Dermis microvascular lymphatic vessel endothelial cell (primary cell): ENCODE measurements around the gene TTC7B. TPM values are rescaled to one million over a fixed set of nuclear protein-coding genes. Genes with fewer than 3 reads are reported as not detected.

ENCODE experiments used
- DNase-seq, 2 donors: peaks; one replicate each; pipeline versions ENCODE4 v3.0.0 to v3.0.0-alpha.2; 2010; ENCODE audit warnings: low read depth in 2 of 2
- total RNA-seq: library from RNA; depleted of rRNA; stranded (reverse); fragments of >200 nt; gene quantifications from 2 replicates; pipeline ENCODE4 v1.2.1, GENCODE V29; 2014

TTC7B gene
- total RNA-seq, 1 donor from 2014 or later, result 13.9 TPM

DNA sequence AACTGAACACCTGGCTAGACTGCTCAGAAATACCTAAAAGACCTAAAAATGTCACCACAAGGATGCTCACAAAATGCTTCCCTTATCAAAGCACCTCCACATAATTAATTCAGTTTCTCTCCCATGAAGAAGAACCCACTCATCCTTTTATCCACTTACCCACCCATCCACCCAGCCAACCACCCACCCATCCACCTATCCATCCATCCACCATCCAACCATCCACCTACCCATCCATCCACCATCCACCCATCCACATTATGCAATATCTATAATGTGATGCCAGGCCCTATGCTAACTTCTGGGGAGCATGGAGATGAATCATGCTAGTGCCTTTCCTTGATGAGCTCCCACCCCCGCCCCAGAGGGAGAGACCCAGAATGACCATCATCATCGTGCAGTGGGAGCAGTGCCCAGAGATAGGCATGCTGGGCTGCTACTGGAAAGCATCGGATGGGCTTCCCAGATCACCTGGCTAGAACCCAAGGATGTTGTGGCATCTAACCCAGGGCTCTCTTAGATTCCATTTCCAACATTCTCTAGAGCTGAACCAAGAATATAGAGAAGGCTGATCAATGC, 166.6 kb downstream of the TTC7B start:
- DNase-seq, result no peak

DNA sequence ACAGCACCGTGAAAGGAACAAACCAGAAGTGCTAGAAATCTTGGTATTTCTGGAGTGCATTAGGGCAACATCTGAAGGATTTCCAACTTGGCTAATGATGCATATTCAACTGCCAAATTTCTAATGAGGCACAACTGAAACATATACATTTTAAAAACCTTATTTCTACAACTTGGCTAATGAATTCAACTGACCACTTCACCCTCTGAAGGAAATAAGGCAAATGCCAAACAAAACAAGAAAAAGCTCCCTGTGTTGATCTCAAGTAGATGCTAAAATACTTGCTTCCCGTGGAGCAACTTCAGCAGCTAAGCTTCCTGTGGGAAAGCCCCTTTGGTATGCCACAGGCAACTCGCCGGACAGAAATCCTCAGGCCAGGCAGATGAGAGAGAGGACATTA, 167.1 kb downstream of the TTC7B start:
- DNase-seq, result peak in 1 of 2 donors; percentile 64

DNA sequence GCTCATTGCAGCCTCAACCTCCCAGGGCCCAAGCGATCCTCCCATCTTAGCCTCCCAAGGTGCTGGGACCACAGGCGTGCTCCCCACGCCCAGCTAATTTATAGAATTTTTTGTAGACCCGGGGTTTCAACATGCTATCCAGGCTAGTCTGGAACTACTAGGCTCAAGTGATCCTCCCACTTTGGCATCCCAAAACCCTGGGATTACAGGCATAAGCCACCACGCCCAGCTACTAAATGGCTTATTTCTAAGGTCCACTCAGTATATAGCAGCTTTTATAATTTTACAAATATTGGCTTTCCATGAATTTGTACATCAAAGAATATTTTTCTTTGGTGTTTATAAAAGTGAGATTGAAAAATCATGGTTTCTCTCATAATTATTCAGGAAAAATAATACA, 167.8 kb downstream of the TTC7B start:
- DNase-seq, result no peak

DNA sequence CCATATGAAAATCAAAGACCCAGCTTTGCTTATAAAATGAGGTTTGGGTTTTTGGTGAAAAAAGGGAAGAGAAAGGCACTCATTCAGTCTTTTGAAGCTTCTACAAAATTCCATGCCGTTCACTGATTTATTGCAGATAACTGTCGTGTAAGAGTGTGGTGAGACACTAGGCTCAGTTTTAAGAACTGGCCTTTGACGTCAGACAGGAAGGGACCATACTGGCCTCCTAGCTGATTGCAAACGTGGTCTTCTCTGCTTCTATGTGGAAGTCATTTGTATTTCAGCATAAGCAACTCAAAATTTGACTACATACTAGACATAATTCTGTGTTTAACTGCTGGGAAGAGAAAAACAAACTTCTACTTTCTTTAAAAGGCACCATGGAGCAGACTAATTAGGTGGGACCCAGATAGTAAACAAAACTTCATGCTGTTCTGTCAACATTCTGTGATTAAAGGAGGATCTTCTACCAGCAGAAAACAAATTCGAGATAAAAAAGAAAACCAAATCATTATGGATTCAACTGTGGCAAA, 168.7 kb downstream of the TTC7B start:
- no peak for DNase-seq

DNA sequence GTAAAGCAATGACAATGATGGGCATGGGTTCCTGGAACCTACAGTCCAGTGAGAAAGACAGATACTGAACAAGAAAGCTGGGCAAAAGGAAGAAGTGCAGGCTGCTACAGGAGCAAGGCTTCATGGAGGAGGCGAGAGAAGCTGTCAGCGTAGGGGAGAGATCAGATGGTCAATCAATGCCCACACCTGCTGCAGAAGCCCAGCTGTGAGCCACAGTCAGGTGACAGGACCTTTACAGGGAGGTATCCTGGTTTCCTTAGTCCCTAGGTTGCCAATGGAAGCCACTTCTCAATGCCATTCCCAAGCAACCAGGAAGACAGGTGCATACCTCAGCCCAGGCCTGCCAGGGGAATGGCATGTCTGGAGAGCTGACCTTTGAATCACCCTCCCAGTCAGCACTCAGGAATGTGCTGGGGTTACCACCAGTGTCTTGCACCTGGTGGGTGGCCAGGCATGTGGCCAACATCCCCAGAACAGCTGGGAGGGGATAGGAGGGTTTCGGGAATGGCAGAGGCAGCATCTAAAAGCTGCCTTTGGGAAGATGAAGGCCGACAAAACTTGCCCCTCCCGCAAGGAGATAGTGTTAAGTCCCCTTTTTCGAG, 170.3 kb downstream of the TTC7B start:
- DNase-seq, result peak in 1 of 2 donors; percentile 24

DNA sequence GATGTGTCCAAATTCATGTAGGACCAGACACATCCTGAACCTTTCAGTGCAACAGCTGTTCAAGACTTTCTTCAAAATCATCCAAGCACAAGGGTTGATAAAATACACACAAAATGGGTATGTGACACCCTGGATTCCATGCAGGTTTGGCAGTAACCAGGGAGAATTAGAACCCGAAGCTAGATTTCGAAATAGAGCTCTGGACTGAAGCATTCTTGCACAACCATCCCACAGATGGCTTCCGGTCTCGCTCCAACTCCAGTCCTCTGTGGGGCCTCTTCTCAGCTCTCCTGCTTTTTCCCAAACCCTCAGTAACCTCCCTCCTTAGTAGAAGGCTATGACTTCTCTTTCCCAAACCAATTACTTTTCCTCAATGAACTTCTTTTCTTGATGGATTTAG, 171.3 kb downstream of the TTC7B start:
- DNase-seq, result no peak

DNA sequence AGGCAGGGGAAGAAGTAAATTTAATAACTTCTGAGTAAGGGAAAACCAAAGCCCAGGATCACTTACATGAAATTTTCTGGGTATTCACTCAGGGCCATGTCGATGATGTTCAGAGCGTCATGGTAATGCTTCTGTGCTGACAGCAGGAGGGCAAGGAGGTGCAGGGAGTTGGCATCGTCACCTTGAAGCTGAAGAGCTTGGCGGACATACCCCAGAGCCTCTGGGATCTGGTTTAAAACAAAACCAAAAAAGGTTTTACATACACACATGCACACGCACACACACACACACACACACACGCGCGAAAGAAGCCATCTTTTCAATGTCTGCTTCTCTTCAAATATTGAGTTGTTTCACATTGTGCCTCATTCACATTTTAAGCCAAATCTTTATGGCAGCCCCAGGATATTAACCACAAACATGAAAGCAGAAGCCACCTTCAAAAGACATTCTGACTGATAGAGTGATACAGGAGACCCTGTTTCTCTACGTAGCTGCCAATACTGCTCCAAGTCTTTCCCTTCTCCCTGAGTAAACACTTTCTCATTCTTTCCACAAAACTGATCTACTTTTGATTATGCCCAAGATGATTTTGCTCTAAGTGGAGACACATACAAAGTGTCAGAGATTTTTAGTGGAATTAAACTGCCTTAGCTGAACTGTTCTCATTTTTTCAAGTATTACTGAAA, 172.1 kb downstream of the TTC7B start:
- no peak for DNase-seq

DNA sequence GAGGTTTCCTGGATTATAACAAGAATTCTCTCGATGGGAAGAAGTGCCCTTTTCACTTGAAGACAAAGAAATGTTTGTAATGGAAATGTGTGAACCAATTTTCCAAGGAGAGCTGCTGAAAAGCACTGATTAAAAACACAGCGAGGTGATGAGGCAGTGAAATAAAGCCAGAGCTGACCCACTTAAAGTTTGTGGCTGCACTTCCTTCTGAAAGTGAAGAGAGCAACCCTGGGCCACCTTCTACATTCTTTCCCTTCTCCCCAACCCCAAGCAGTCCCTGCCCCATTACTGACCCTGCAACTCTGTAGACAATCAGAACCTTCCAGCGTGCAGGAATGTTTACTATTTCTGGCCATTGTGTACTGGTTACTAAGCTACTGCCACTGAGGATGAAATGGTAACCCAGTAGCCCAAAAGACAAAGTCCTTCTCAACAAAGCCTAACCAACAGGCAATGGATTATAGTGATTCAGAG, 173.9 kb downstream of the TTC7B start:
- peak in 1 of 2 donors; percentile 72 for DNase-seq

DNA sequence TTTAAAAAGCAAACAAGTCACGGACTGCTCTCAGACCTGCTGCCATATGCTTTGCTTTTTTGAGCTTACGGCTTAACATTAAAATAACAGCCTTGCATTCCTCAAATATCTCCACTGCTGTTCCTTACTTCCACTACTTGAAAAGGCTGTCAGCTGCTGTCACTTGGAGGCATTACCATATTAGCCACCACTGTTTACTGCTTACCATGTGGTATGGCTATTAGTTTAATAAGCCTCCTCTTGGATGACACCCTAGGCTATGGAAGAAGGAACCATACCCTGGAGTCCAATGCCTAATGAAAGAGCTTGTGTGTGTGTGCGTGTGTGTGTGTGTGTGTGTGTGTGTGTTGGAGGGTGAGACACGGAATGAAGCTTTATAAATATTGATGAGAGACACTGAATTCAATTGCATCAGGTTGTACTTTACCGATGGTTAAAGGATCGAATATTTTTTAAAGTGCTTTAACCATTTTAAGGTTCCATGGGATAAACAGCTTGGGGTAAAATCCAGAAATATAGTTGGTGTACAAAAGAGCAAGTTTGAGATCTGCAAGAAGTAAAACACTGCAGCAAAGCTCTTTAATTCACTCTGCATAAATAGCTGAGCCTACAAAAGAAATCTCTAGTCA, 174.5 kb downstream of the TTC7B start:
- no peak for DNase-seq

DNA sequence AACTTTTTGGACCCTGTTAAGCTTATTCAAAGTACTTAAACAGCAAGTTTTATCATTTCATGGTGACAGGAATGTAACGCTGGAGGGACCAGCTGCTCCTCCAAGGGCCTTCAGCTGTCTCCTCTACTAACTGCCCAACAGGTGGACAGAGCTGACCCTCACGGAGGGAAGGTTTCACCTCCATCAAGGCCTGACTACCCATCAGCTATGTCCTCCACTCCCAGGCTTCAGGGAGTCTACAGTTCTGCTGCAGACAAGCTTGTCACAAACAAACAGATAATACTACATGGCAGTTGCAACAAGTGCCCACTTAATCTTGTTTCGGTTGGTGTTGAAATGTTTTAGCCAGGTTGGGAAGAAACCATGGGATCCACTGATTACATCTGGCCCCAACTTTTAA, 175.1 kb downstream of the TTC7B start:
- DNase-seq, result no peak

DNA sequence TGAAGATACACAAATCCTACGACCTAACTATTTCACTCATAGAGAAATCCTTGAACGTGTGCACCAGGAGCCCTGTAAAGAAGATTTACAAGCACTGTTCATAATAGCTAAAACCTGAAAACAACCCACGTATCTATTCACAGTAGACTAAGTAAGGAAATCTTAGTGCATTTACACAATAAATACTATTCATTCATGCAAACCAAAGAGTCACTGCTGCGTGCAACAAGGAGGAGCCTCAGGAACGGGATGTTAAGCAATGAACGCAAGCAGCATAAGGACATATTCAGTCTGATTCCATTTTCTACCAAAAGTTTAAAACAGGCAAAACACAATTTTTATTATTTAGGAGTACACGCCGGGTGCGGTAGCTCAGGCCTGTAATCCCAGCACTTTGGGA, 176.6 kb downstream of the TTC7B start:
- no peak for DNase-seq

DNA sequence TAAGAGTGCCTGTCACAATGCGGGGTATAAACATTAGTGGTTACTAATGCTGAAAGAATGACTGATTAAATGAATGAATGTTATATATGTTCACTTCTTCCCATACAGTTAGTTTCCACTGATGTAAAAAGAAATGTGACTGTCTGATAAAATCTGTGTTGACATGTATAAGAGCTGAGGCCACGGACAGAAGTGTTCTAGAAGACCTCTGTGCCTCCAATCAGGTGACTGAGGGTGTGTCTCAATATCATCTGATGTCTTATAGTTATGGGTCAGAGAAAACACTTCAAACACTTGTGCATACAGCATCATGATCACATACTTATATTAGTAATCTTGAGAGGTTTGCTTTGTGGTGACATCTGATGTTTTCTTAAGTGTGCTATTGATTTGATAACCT, 183.4 kb downstream of the TTC7B start:
- DNase-seq, result no peak

DNA sequence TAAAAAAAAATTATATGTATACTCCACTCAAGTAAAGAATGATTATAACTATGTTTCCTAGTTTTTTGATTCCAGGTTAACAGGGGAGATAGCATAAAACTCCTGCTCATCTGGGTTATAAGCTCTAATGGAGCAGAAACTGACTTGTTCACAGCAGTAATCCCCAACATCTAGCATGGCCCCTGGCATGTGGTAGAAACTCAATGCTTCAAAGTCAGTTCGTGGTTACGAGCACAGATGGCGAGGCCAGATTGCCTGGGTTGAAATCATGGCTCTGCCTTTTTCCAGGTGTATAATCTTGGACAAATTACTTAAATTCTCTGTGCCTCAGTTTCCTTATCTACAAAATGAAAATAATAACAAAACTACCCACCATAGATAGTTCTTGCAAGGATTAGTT, 183.8 kb downstream of the TTC7B start:
- DNase-seq, result no peak

DNA sequence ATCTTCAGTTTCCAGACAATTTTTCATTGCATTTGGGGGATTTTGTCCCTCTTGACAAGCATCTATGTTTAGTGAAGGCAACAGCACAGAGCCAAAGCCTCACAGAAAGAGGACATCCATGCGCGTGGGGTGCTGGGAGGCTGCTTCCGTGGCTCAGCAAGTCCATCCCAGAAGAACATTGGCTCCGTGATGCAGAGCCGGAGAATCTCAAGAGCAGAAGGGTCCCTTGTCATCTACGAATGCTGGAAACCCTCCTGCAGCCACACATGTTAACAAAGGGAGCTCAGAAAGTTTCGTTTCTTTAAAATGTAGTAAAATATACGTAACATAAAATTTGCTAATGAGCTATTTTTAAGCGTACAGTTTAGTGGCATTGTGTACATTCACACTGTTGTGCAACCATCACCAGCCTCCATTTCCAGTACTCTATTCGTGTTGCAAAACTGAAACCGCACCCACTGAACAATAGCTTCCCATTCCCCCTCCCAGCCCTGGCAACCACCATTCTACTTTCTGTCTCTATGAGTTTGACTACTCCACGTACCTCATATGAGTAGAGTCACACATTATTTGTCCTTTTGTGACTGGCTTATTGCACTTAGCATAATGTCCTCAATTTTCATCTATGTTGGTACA, 185.9 kb downstream of the TTC7B start:
- no peak for DNase-seq

DNA sequence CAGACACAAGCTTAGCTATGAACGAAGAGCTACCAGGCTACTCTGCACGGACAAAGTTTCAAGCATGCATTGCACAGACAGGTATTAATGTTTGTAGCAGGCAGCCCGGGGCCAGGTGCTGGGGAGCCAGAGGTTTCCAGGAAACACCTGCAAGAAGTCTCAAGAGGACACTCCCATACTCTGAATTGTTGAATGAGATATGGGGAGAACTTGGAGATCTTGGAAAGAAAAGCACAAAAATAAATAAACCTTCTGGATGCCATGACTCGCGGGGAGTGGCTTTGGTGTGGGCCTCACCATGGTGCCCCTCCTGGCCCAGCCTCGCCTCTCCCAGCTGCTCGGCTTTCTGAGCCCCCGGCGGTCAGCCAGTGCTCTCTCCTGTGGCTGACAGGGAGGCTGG, 186.8 kb downstream of the TTC7B start:
- no peak for DNase-seq

DNA sequence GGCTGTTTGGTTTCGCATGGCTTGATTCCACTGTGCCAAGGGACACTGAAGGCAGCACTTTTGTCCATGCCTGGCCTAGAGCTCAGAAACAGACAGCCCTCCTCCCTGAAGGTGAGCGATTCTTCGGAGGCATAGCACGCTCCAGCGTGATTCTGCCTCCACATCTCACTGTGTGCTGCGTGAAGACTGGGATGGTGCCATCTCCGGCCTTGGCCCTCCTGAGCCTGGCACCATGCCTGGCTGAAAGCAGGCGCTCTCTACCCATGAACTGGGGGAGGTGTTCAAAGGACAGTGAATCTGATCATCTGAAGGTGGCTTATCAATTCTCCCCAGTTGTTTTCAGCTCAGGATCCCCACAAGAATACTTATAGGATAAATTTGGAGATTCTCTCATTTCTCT, 187.4 kb downstream of the TTC7B start:
- no peak for DNase-seq

DNA sequence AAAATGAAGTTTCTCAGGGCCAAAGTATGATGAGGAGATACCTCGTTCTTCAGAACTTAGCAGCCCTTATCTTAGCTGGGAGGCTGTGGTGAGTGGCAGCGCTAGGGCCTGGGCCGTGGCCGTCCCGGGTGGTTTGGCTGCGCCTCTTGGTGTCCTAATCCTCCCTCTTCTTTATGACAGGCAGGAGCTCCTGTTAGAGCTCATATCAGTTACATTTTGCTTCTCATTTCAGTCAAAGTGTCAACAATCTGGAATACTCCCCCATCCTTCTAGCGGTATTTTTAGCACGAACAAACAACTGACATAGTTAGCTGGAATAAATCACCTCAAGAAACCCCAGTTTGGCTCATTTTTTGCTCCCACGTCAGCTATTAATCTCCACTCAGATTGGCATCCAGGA, 188.8 kb downstream of the TTC7B start:
- no peak for DNase-seq

DNA sequence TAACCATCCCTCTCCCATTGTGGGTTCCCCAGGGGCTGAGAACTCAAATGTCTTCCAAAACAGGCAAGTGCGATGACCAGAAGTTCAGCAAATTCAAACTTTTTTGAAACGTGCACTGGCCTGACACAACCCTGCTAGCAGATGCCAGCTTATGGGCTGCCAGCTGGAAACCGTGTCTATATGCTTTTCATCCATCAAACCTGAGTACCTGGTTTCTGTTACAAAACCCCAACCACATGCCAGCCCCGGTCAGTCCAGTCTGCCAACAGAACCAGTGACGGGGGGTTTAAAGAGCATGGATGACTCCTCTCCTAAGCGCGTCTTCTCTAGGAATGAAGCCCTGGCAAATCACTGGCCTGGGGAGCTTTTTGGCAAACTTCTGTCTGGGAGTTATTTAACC, 189.7 kb downstream of the TTC7B start:
- DNase-seq, result no peak

DNA sequence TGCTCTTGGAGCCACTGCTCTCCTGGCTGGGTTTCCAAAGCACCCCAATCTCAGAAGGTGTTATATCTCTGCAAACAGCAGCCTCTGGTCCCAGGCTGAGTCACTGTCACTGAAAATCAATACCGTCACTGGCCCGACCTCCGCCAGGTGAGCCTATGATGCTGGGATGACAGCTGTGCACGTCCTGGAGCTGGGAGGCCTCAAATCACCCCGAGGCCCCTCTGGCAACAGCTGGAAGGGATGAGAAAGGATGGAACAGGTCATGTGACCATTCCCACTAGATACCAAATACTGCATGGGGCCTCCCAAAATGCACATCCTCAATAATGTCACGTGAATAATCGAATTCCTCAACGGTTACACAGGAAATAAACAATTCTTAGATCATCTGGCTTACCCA, 190.8 kb downstream of the TTC7B start:
- DNase-seq, result no peak

DNA sequence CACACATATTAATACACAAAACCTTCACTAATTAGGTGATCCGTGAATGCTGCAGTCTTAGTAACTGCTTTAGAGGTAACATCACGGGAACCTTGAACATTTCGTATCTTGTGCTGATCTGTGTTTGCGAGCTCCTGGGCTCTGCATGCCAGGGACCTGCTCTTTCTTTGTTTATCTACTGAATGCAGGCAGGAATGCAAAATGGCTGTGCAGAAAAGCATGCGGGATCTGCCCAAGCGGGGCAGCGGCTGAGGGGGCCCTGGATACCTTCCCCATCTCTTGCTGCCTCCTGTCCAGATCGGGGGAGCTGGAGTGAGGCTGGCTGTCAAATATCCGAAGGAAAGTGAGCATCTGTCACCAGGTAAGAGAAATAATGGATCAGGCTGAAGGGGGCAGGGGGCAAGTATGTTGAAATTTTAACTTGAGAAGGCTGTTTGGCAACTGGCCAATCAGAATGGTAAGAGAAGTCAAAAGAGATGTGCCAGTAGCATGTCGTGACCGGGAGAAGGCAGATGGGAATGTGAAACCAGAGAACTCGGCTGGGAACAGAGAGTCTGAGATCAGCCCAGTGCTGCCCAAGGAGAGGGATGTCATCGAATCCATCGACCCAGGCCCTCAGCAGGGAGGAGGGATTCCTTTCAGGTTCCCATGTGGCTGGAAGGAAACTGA, 191.4 kb downstream of the TTC7B start:
- DNase-seq, result no peak

DNA sequence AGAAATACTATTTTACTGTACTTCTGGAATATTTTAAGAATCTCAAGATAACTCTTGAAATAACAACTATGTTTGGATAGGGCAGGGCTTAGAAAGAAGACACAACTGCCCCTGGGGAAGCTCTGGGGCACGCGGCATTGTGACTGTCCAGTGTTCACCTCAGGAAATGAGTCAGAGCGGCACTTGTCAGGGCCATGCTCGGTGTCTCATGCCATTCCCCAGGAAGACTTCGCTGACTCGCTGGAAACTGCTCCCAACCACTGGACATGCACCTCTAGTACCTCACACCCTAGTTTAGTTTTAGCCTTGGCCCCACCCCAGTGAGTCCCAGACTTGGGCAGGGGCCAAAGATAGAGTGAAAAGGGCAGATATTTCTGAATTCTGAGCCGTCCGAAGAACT, 192.0 kb downstream of the TTC7B start:
- peak; percentile 62 to 83 for DNase-seq
